ENCODE data around the gene PITPNM1. TPM values are rescaled to one million over a fixed set of nuclear protein-coding genes. Genes with fewer than 3 reads are reported as not detected.

The PITPNM1 gene
- total and polyA plus RNA-seq, 2 of the 13 experiments (the other 11 are each of a cell fraction or from before 2014, with no cell fraction given), result 8.2 to 8.5 TPM

GRCh38 chr11:67505605-67506396 is 638 bp upstream of the PITPNM1 start (continued):
- peak; percentile 61 for TF ChIP-seq ZNF574 (CRISPR knock-in tag; IDR thresholded peaks at IDR 0.05)
- no peak for TF ChIP-seq MED13 (CRISPR knock-in tag; IDR thresholded peaks at IDR 0.05)
- peak; percentile 55; the same call in 1 of the 2 replicates for TF ChIP-seq ZNF552 (CRISPR knock-in tag; IDR thresholded peaks at IDR 0.05; ENCODE audit: borderline replicate concordance)
- TF ChIP-seq JUN (CRISPR knock-in tag; IDR thresholded peaks at IDR 0.05), result 0 out of 2 replicates have a peak, but pooled peaks have one; percentile 45
- peak; percentile 43; the same call in 1 of the 2 replicates for TF ChIP-seq ZNF580 (CRISPR knock-in tag; IDR thresholded peaks at IDR 0.05; ENCODE audit: borderline replicate concordance, low read depth)
- TF ChIP-seq HOXA5 (CRISPR knock-in tag; IDR thresholded peaks at IDR 0.05), result no peak
- no peak for TF ChIP-seq MAFK (conservative IDR thresholded peaks at IDR 0.05 in 1 of 2, IDR thresholded peaks at IDR 0.05 in 1 of 2; ENCODE audit: low read length in 2 of 2)
- TF ChIP-seq MAFG (CRISPR knock-in tag; IDR thresholded peaks at IDR 0.05), result no peak
- no peak for TF ChIP-seq CENPT (CRISPR knock-in tag; IDR thresholded peaks at IDR 0.05; ENCODE audit: low read depth)
- no peak for TF ChIP-seq ZNF740 (CRISPR knock-in tag; IDR thresholded peaks at IDR 0.05)
- TF ChIP-seq BCL3 (CRISPR knock-in tag; IDR thresholded peaks at IDR 0.05), result peak; percentile 78
- TF ChIP-seq ZFX (CRISPR knock-in tag; IDR thresholded peaks at IDR 0.05; ENCODE audit: low read depth), result peak; percentile 86
- 0 out of 2 replicates have a peak, but pooled peaks have one; percentile 23 for TF ChIP-seq ZNF251 (CRISPR knock-in tag; IDR thresholded peaks at IDR 0.05)
- no peak for TF ChIP-seq HNF1A (IDR thresholded peaks at IDR 0.05; ENCODE audit: low read depth)
- TF ChIP-seq HNF1A (CRISPR knock-in tag; IDR thresholded peaks at IDR 0.05; ENCODE audit: borderline replicate concordance), result peak; percentile 36; the same call in 1 of the 2 replicates
- TF ChIP-seq MEF2D (CRISPR knock-in tag; IDR thresholded peaks at IDR 0.05), result peak; percentile 55; the same call in 1 of the 2 replicates
- TF ChIP-seq PAX8 (CRISPR knock-in tag; IDR thresholded peaks at IDR 0.05; ENCODE audit: borderline replicate concordance), result 0 out of 2 replicates have a peak, but pooled peaks have one; percentile 41
- peak; percentile 60; the same call in 1 of the 2 replicates for TF ChIP-seq ZNF225 (CRISPR knock-in tag; IDR thresholded peaks at IDR 0.05)
- no peak for TF ChIP-seq TCF7L2 (IDR thresholded peaks at IDR 0.05; ENCODE audit: low read depth, low read length)
- TF ChIP-seq REPIN1 (CRISPR knock-in tag; IDR thresholded peaks at IDR 0.05; ENCODE audit: borderline replicate concordance, low read depth), result 0 out of 2 replicates have a peak, but pooled peaks have one; percentile 26

Measured in HepG2 (cell line).